Heart left ventricle (tissue), 13 donors: ENCODE results near the gene CNST.

Source experiments
- CTCF ChIP-seq, 12 donors: fragments of 200-600 bp; sonication (generic) in 4 of 12; IDR thresholded peaks; one replicate each; pipeline versions ENCODE4 v1.5.0 to v1.8.0; 2018 to 2022; ENCODE audit warnings: antibody characterized with exemption in 12 of 12, mild to moderate bottlenecking in 5 of 12
- POLR2A ChIP-seq, 2 donors: fragments of 450-650 bp; IDR thresholded peaks; one replicate each; pipeline ENCODE4 v1.6.1; 2017; ENCODE audit warnings: antibody characterized with exemption in 2 of 2, mild to moderate bottlenecking in 2 of 2, moderate library complexity in 2 of 2
- donor health status: ischemic (EF 13 %, LVEDD 7.1; RV severe dilation, severe dysfunction).
- donor health status: DM: no; HTN: yes; CAD: no.
- donor health status: DM: no; HTN: no; CAD: no.
- donor health status: ischemic (EF 25% LVEDD 6.9; RV normal size, moderate dysfunction).
- donor health status: ischemic (EF 25% LVEDD 5.7; RV mildly dilated, moderate dysfunction).
- donor health status: ischemic (EF 35%, LVEDD 5.7; RV mildly dilated, moderate dysfunction).
- donor health status: nonischemic (EF 11% LVEDD 7.7; RV severe dilation, severe dysfunction).
- donor health status: DM: yes; HTN: yes; CAD: no.
- donor health status: PGD.
- donor health status: ischemic (EF 29% LVEDD 5.4; RV normal size, mild dysfunction).
- donor health status: nonischemic (EF 23%, LVEDD 6.1; RV moderate dilation, normal function).

- TF ChIP-seq CTCF (IDR thresholded peaks at IDR 0.05) (no peak), POLR2A (IDR thresholded peaks at IDR 0.05) (no peak)
These were observed 43.4 kb downstream of the CNST start for GRCh38 chr1:246609632-246610031.
